Measurements from ENCODE around the gene PARVB. TPM values are rescaled to one million over a fixed set of nuclear protein-coding genes. Genes with fewer than 3 reads are reported as not detected.

Gene PARVB
- total and polyA plus RNA-seq, 2 donors (not counting 1 experiment from before 2014, with no cell fraction given), result 12.1 to 47.3 TPM

GRCh38 chr22:44214187-44214586 lies 190.1 kb downstream of the PARVB start:
- H3K27ac ChIP-seq (ENCODE audit: insufficient read depth, low read length), result no peak overlapping the region
- no peaks in the 10 kb centered on the region for H3K4me1 ChIP-seq (ENCODE audit: control insufficient read depth, extremely low read depth, insufficient read depth, low read length)
- H3K4me3 ChIP-seq (replicated peaks in 1 of 4; ENCODE audit: control extremely low read depth in 1 of 4, insufficient read depth in 1 of 4, low read depth in 3 of 4, low read length in 4 of 4), result no peak overlapping the region
- no peaks in the 10 kb centered on the region for H3K79me2 ChIP-seq (ENCODE audit: control insufficient read depth, insufficient read depth, low read length)
- no peaks in the 10 kb centered on the region for H4K20me1 ChIP-seq (ENCODE audit: control insufficient read depth, extremely low read depth, insufficient read depth, low read length)
- no peak overlapping the region for H3K9ac ChIP-seq (ENCODE audit: insufficient read depth, low read length)
- TF ChIP-seq CTCF (conservative IDR thresholded peaks at IDR 0.05 in 1 of 2, IDR thresholded peaks at IDR 0.05 in 1 of 2; ENCODE audit: low read depth in 1 of 2, low read length in 2 of 2) (no peak), EZH2 (IDR thresholded peaks at IDR 0.05; ENCODE audit: low read length, missing control alignments) (no peak)
- no peaks in the 10 kb centered on the region for H3K36me3 ChIP-seq (ENCODE audit: control insufficient read depth, insufficient read depth, low read length)
- H3K27me3 ChIP-seq (ENCODE audit: control insufficient read depth, insufficient read depth, low read length), result peaks cover 4% of the 10 kb centered on the region
- H3K4me2 ChIP-seq (ENCODE audit: extremely low read depth, insufficient read depth, low read length), result no peak overlapping the region
- H3K9me3 ChIP-seq (ENCODE audit: control insufficient read depth, insufficient read depth, low read depth, low read length), result no peaks in the 10 kb centered on the region
- H2AFZ ChIP-seq (ENCODE audit: low read length), result no peak overlapping the region
- no peak for DNase-seq (ENCODE audit: low read depth in 2 of 2)

GRCh38 chr22:44214764-44215163 lies 190.7 kb downstream of the PARVB start:
- Histone ChIP-seq H3K27ac (ENCODE audit: insufficient read depth, low read length) (no peak overlapping the region), H3K9ac (ENCODE audit: insufficient read depth, low read length) (no peak overlapping the region), H4K20me1 (ENCODE audit: control insufficient read depth, extremely low read depth, insufficient read depth, low read length) (no peaks in the 10 kb centered on the region), H2AFZ (ENCODE audit: low read length) (no peak overlapping the region), H3K79me2 (ENCODE audit: control insufficient read depth, insufficient read depth, low read length) (no peaks in the 10 kb centered on the region), H3K27me3 (ENCODE audit: control insufficient read depth, insufficient read depth, low read length) (peaks cover 1% of the 10 kb centered on the region), H3K4me2 (ENCODE audit: extremely low read depth, insufficient read depth, low read length) (no peak overlapping the region), H3K4me3 (replicated peaks in 1 of 4; ENCODE audit: control extremely low read depth in 1 of 4, insufficient read depth in 1 of 4, low read depth in 3 of 4, low read length in 4 of 4) (no peak overlapping the region), H3K9me3 (ENCODE audit: control insufficient read depth, insufficient read depth, low read depth, low read length) (no peaks in the 10 kb centered on the region), H3K36me3 (ENCODE audit: control insufficient read depth, insufficient read depth, low read length) (no peaks in the 10 kb centered on the region), H3K4me1 (ENCODE audit: control insufficient read depth, extremely low read depth, insufficient read depth, low read length) (no peaks in the 10 kb centered on the region)
- no peak for DNase-seq (ENCODE audit: low read depth in 2 of 2)
- TF ChIP-seq CTCF (conservative IDR thresholded peaks at IDR 0.05 in 1 of 2, IDR thresholded peaks at IDR 0.05 in 1 of 2; ENCODE audit: low read depth in 1 of 2, low read length in 2 of 2) (no peak), EZH2 (IDR thresholded peaks at IDR 0.05; ENCODE audit: low read length, missing control alignments) (no peak)

GRCh38 chr22:44215287-44215686 lies 191.2 kb downstream of the PARVB start:
- no peaks in the 10 kb centered on the region for H3K4me1 ChIP-seq (ENCODE audit: control insufficient read depth, extremely low read depth, insufficient read depth, low read length)
- H2AFZ ChIP-seq (ENCODE audit: low read length), result no peak overlapping the region
- no peaks in the 10 kb centered on the region for H3K27me3 ChIP-seq (ENCODE audit: control insufficient read depth, insufficient read depth, low read length)
- H4K20me1 ChIP-seq (ENCODE audit: control insufficient read depth, extremely low read depth, insufficient read depth, low read length), result no peaks in the 10 kb centered on the region
- DNase-seq (ENCODE audit: low read depth in 2 of 2), result no peak
- no peak overlapping the region for H3K27ac ChIP-seq (ENCODE audit: insufficient read depth, low read length)
- no peaks in the 10 kb centered on the region for H3K9me3 ChIP-seq (ENCODE audit: control insufficient read depth, insufficient read depth, low read depth, low read length)
- no peak overlapping the region for H3K4me2 ChIP-seq (ENCODE audit: extremely low read depth, insufficient read depth, low read length)
- TF ChIP-seq EZH2 (IDR thresholded peaks at IDR 0.05; ENCODE audit: low read length, missing control alignments) (no peak), CTCF (conservative IDR thresholded peaks at IDR 0.05 in 1 of 2, IDR thresholded peaks at IDR 0.05 in 1 of 2; ENCODE audit: low read depth in 1 of 2, low read length in 2 of 2) (no peak)
- no peaks in the 10 kb centered on the region for H3K36me3 ChIP-seq (ENCODE audit: control insufficient read depth, insufficient read depth, low read length)
- H3K9ac ChIP-seq (ENCODE audit: insufficient read depth, low read length), result no peak overlapping the region
- H3K4me3 ChIP-seq (replicated peaks in 1 of 4; ENCODE audit: control extremely low read depth in 1 of 4, insufficient read depth in 1 of 4, low read depth in 3 of 4, low read length in 4 of 4), result no peak overlapping the region
- H3K79me2 ChIP-seq (ENCODE audit: control insufficient read depth, insufficient read depth, low read length), result no peaks in the 10 kb centered on the region
